Measurements from ENCODE around the gene LZTR1. TPM values are rescaled to one million over a fixed set of nuclear protein-coding genes. Genes with fewer than 3 reads are reported as not detected.
A peak's percentile ranks its signal among the peaks of the same experiment; 100 is the strongest.

The LZTR1 gene
- total and polyA plus RNA-seq, 2 of the 4 experiments (the other 2 are of a cell fraction): 22.8 to 41.3 TPM

DNA sequence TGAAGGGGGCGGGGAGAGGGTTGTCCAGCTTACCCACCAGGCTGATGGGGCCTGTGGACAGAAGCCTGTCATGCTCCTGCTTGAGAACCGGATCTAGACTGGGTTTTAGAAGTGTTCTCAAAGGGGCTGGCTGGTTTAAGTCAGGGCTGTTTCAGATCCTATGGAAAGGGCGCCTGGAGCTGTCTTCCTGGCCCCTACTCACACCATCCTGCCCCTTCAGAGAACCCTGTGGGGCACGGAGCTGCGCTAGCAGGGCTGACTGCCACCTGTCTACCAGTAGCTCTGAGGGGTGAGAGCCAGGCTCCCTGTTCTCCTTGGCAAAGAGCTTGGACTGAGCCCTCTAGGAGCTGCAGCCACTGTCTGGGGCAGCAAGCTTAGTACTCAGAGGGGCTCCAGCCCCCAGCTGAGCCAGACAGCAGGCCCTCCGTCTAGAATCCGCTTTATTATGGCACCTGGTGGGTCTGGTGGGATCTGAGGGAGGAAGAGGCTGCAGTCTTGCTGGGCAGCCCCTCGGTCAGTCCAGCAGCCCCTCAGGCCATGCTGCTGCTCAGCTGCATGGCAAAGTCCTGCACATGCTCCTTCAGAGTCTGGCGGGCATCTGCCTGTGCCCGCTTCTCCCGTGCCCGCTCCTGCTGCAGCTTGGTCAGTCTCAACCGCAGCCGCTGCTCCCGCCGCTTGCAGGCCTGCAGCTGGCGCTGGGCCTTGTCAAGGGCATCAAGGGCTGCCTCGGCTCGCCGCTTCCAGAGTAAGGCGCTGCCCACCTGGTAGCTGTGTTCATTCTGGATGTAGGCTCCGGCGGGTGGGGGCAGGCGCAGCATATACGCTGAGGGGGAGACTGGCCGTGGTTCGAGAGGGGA, 17.5 kb downstream of the LZTR1 start:
- Histone ChIP-seq H3K27ac (ENCODE audit: insufficient read depth, low read length) (no peak overlapping the region), H3K36me3 (ENCODE audit: control insufficient read depth, insufficient read depth, low read length) (peaks cover 39% of the 10 kb centered on the region), H3K9ac (ENCODE audit: low read depth, low read length) (no peak overlapping the region), H4K20me1 (ENCODE audit: insufficient read depth, low read length) (peaks cover 9% of the 10 kb centered on the region; the same call in 1 of the 2 replicates), H2AK9ac (replicated peaks; ENCODE audit: low read depth, low read length, poor library complexity) (no peak overlapping the region), H3K4me1 (ENCODE audit: control insufficient read depth, insufficient read depth, low read length) (peaks cover 15% of the 10 kb centered on the region), H3K27me3 (ENCODE audit: control insufficient read depth, insufficient read depth, low read length) (no peaks in the 10 kb centered on the region), H3K4me3 (ENCODE audit: insufficient read depth, low read depth, low read length) (no peak overlapping the region), H2BK15ac (ENCODE audit: low read depth, low read length) (no peak overlapping the region), H2AFZ (replicated peaks; ENCODE audit: low read length, poor library complexity) (peak overlapping the region; percentile 17), H3K14ac (replicated peaks; ENCODE audit: low read depth, low read length) (no peak overlapping the region), H4K8ac (ENCODE audit: low read depth in 2 of 2, low read length in 2 of 2) (no peak overlapping the region), H3K9me3 (ENCODE audit: control insufficient read depth, insufficient read depth, low read length) (no peaks in the 10 kb centered on the region), H3K18ac (ENCODE audit: low read depth, low read length) (no peak overlapping the region), H3K9me1 (ENCODE audit: insufficient read depth, low read length) (peaks cover 13% of the 10 kb centered on the region; the same call in 1 of the 2 replicates), H3K23ac (ENCODE audit: low read depth, low read length) (no peak overlapping the region), H3K4me2 (ENCODE audit: low read depth, low read length) (no peak overlapping the region), H3K56ac (ENCODE audit: extremely low read depth, insufficient read depth, low read length) (no peak overlapping the region), H2AK5ac (ENCODE audit: low read depth, low read length) (no peak overlapping the region), H4K91ac (ENCODE audit: insufficient read depth, low read depth, low read length) (no peak overlapping the region), H3K4ac (ENCODE audit: low read depth, low read length) (no peak overlapping the region), H2BK5ac (ENCODE audit: low read depth, low read length, poor library complexity, severe bottlenecking) (no peak overlapping the region), H4K5ac (ENCODE audit: low read depth, low read length) (no peak overlapping the region), H2BK120ac (ENCODE audit: low read depth, low read length) (no peak overlapping the region), H3K79me1 (ENCODE audit: low read depth in 1 of 2, low read length in 2 of 2) (peaks cover 19 to 49% of the 10 kb centered on the region in 2 experiments), H2BK20ac (ENCODE audit: low read depth, low read length) (no peak overlapping the region)
- intact Hi-C loops (cut with micrococcal nuclease): no loop called here
- WGBS, 2 experiments (ENCODE audit: extremely low coverage in 2 of 2, insufficient read length in 1 of 2): 98% methylated on average over 15 of the region's 27 CpGs; no CpG with 5 or more reads in 1 of the 2 experiments
- no peak for TF ChIP-seq CTCF (conservative IDR thresholded peaks at IDR 0.05; ENCODE audit: low read depth, low read length)
- no peak for TF ChIP-seq CEBPB (IDR thresholded peaks at IDR 0.05; ENCODE audit: low read depth, low read length)
- no peak for TF ChIP-seq MAZ (IDR thresholded peaks at IDR 0.05; ENCODE audit: borderline replicate concordance, low read depth, low read length)
- TF ChIP-seq FOS (IDR thresholded peaks at IDR 0.05; ENCODE audit: low read depth, low read length): no peak
- TF ChIP-seq CHD1 (IDR thresholded peaks at IDR 0.05; ENCODE audit: low read depth, low read length): no peak
- TF ChIP-seq USF2 (IDR thresholded peaks at IDR 0.05; ENCODE audit: low read depth, low read length): no peak
- TF ChIP-seq NFE2L2 (IDR thresholded peaks at IDR 0.05; ENCODE audit: low read depth, low read length): no peak
- TF ChIP-seq RFX5 (IDR thresholded peaks at IDR 0.05; ENCODE audit: low read depth, low read length): no peak
- TF ChIP-seq MXI1 (IDR thresholded peaks at IDR 0.05; ENCODE audit: borderline replicate concordance, low read depth, low read length): no peak
- no peak for TF ChIP-seq SMC3 (IDR thresholded peaks at IDR 0.05; ENCODE audit: low read depth, low read length)
- TF ChIP-seq MAFK (IDR thresholded peaks at IDR 0.05; ENCODE audit: low read depth, low read length): no peak
- no peak for TF ChIP-seq RCOR1 (IDR thresholded peaks at IDR 0.05; ENCODE audit: insufficient replicate concordance, low read length)
- in situ Hi-C loops (cut with MboI; ENCODE audit: low sequenced_read_pairs): no loop called here
- BruUV-seq (replicated peaks): no TSS peak
- ATAC-seq (ENCODE audit: low read depth) (no peak), DNase-seq (no peak)
- dilution Hi-C loops (cut with HindIII; ENCODE audit: low sequenced_read_pairs, unreplicated experiment): no loop called here
- POLR2A ChIA-PET (ENCODE audit: unreplicated experiment): no interaction called here
- CTCF ChIA-PET: interaction anchor here (0.9 kb wide), 1 partner anchor 17 kb away, joined by 3 read pairs; the partner anchor contains the start of gene LZTR1
